H1 (cell line): ENCODE measurements around the gene CSF2. TPM values are rescaled to one million over a fixed set of nuclear protein-coding genes. Genes with fewer than 3 reads are reported as not detected.

Source experiments
- CTCF ChIA-PET: fragments of 300-600 bp; sonication (Branson Sonifier 250); formaldehyde crosslinking; loops from one replicate; lab custom pipeline; 2021; ENCODE audit not compliant: partially characterized antibody; lab: Charles Lee
- POLR2A ChIA-PET: fragments of 300-600 bp; sonication (Branson Sonifier 250); formaldehyde crosslinking; loops from one replicate; lab custom pipeline; 2021; ENCODE audit warnings: inconsistent platforms; ENCODE audit not compliant: partially characterized antibody; lab: Charles Lee
- DNase-seq, 2 experiments: peaks; one replicate each; pipeline versions ENCODE4 v3.0.0 to v3.0.0-alpha.2; 2010 to 2022; ENCODE audit warnings: low spot score in 2 of 2, low read depth in 1 of 2, mixed read lengths in 1 of 2
- FAIRE-seq: peaks from 2 replicates; lab custom pipeline; 2011; peaks lifted over from hg19 to GRCh38; lab: Jason Lieb, UNC
- H2AFZ ChIP-seq: 2 replicates; pipeline ENCODE4 v1.8.1; 2012; ENCODE audit warnings: low read length, inconsistent platforms
- H2AK5ac ChIP-seq: 2 replicates; pipeline ENCODE4 v1.6.1; 2013; ENCODE audit warnings: low read depth, low read length
- H2BK120ac ChIP-seq: replicated peaks from 2 replicates; pipeline ENCODE3; 2013; ENCODE audit warnings: low read depth, low read length, inconsistent platforms
- H2BK12ac ChIP-seq: 2 replicates; pipeline ENCODE4 v1.6.1; 2013; ENCODE audit warnings: low read depth, low read length
- H2BK15ac ChIP-seq: 2 replicates; pipeline ENCODE4 v1.6.1; 2013; ENCODE audit warnings: low read length
- H2BK20ac ChIP-seq: 2 replicates; pipeline ENCODE4 v1.6.1; 2013; ENCODE audit warnings: low read length
- H2BK5ac ChIP-seq: 2 replicates; pipeline ENCODE4 v1.6.1; 2013; ENCODE audit warnings: low read depth, low read length
- H3K14ac ChIP-seq: 2 replicates; pipeline ENCODE4 v1.6.1; 2013; ENCODE audit warnings: inconsistent platforms; ENCODE audit not compliant: insufficient read length
- H3K18ac ChIP-seq: 2 replicates; pipeline ENCODE4 v1.6.1; 2013; ENCODE audit warnings: low read length; ENCODE audit errors: extremely low read depth
- H3K23ac ChIP-seq: 2 replicates; pipeline ENCODE4 v1.6.1; 2013; ENCODE audit warnings: inconsistent platforms; ENCODE audit not compliant: insufficient read length
- H3K23me2 ChIP-seq: 2 replicates; pipeline ENCODE4 v1.6.1; 2013; ENCODE audit warnings: low read depth, low read length
- H3K27ac ChIP-seq: 2 replicates; pipeline ENCODE4 v1.6.1; 2011; ENCODE audit warnings: low read depth, low read length, inconsistent platforms
- H3K27me3 ChIP-seq, 4 experiments: replicated peaks in 1 of 4; 1 replicate in 1 of 4; 2 replicates in 3 of 4; pipeline versions ENCODE4 v1.6.1 to v1.8.1; 2011 to 2013; ENCODE audit warnings: low read length in 3 of 4, mild to moderate bottlenecking in 3 of 4, inconsistent platforms in 2 of 4, mixed read lengths in 2 of 4, moderate library complexity in 1 of 4; ENCODE audit not compliant: control insufficient read depth in 3 of 4, insufficient read depth in 3 of 4; ENCODE audit errors: extremely low read depth in 1 of 4
- H3K36me3 ChIP-seq, 4 experiments: 2 replicates each; pipeline versions ENCODE4 v1.6.1 to v1.8.1; 2011 to 2013; ENCODE audit warnings: mild to moderate bottlenecking in 4 of 4, low read length in 3 of 4, moderate library complexity in 2 of 4, control low read depth in 1 of 4, inconsistent platforms in 1 of 4; ENCODE audit not compliant: insufficient read depth in 4 of 4, control insufficient read depth in 2 of 4
- H3K4ac ChIP-seq: replicated peaks from 2 replicates; pipeline ENCODE3; 2013; ENCODE audit warnings: low read length, low read depth, mixed read lengths, inconsistent platforms; ENCODE audit not compliant: insufficient read length
- H3K4me1 ChIP-seq, 4 experiments: replicated peaks in 1 of 4; 1 replicate in 1 of 4; 2 replicates in 3 of 4; pipeline versions ENCODE4 v1.6.1 to v1.8.1; 2011 to 2013; ENCODE audit warnings: low read length in 3 of 4, inconsistent platforms in 2 of 4, mixed read lengths in 1 of 4; ENCODE audit not compliant: insufficient read depth in 4 of 4, control insufficient read depth in 3 of 4
- H3K4me2 ChIP-seq, 2 experiments: 2 replicates each; pipeline versions ENCODE4 v1.6.1 to v1.8.1; 2011 to 2013; ENCODE audit warnings: low read depth in 2 of 2, low read length in 2 of 2, control low read depth in 1 of 2, inconsistent platforms in 1 of 2, mild to moderate bottlenecking in 1 of 2; ENCODE audit not compliant: insufficient read depth in 1 of 2
- H3K4me3 ChIP-seq, 4 experiments: fragments of 200-600, 300-600 bp in 1 of 4; sonication (generic), shearing (Covaris generic), sonication (Bioruptor Twin) in 1 of 4; 2 replicates each; pipeline versions ENCODE4 v1.5.1 to v1.8.1; 2011 to 2016; ENCODE audit warnings: low read length in 4 of 4, low read depth in 3 of 4, control low read depth in 2 of 4, inconsistent platforms in 2 of 4, mild to moderate bottlenecking in 2 of 4, mixed read lengths in 1 of 4, moderate library complexity in 1 of 4; ENCODE audit not compliant: insufficient read depth in 2 of 4; ENCODE audit errors: extremely low read depth in 1 of 4
- H3K56ac ChIP-seq: replicated peaks from 2 replicates; pipeline ENCODE3; 2013; ENCODE audit warnings: low read depth, mild to moderate bottlenecking, mixed read lengths, low read length, inconsistent platforms; ENCODE audit not compliant: insufficient read length
- H3K79me1 ChIP-seq: 2 replicates; pipeline ENCODE4 v1.6.1; 2013; ENCODE audit warnings: low read depth, low read length, control low read depth
- H3K79me2 ChIP-seq, 2 experiments: 2 replicates each; pipeline versions ENCODE4 v1.6.1 to v1.8.1; 2012 to 2013; ENCODE audit warnings: low read length in 2 of 2, mild to moderate bottlenecking in 2 of 2, inconsistent platforms in 1 of 2; ENCODE audit not compliant: insufficient read depth in 2 of 2, control insufficient read depth in 1 of 2
- H3K9ac ChIP-seq, 4 experiments: replicated peaks in 1 of 4; 1 replicate in 1 of 4; 2 replicates in 3 of 4; pipeline versions ENCODE4 v1.6.1 to v1.8.1; 2011 to 2013; ENCODE audit warnings: low read depth in 3 of 4, low read length in 3 of 4, control low read depth in 2 of 4, mild to moderate bottlenecking in 2 of 4, moderate library complexity in 2 of 4, inconsistent platforms in 1 of 4; ENCODE audit errors: extremely low read depth in 1 of 4
- H3K9me3 ChIP-seq, 2 experiments: 2 replicates each; pipeline versions ENCODE4 v1.6.1 to v1.8.1; 2012 to 2013; ENCODE audit warnings: mild to moderate bottlenecking in 2 of 2, moderate library complexity in 2 of 2, control low read depth in 1 of 2, inconsistent platforms in 1 of 2, low read depth in 1 of 2, low read length in 1 of 2, mixed read lengths in 1 of 2; ENCODE audit not compliant: insufficient read depth in 2 of 2
- H4K20me1 ChIP-seq, 2 experiments: replicated peaks in 1 of 2; 2 replicates each; pipeline versions ENCODE3 to v1.8.1; 2011 to 2013; ENCODE audit warnings: inconsistent platforms in 2 of 2, low read length in 2 of 2, mild to moderate bottlenecking in 1 of 2; ENCODE audit not compliant: insufficient read depth in 2 of 2, control insufficient read depth in 1 of 2
- H4K5ac ChIP-seq: 2 replicates; pipeline ENCODE4 v1.6.1; 2013; ENCODE audit warnings: low read length, low read depth, mixed read lengths, inconsistent platforms; ENCODE audit not compliant: insufficient read length
- H4K8ac ChIP-seq: 2 replicates; pipeline ENCODE4 v1.8.0; 2013; ENCODE audit warnings: mild to moderate bottlenecking, moderate library complexity, low read length, inconsistent platforms; ENCODE audit not compliant: insufficient read depth; ENCODE audit errors: extremely low read depth
- H4K91ac ChIP-seq: replicated peaks from 2 replicates; pipeline ENCODE3; 2013; ENCODE audit warnings: low read length, mixed read lengths, inconsistent platforms; ENCODE audit not compliant: insufficient read length
- ATF2 ChIP-seq: IDR thresholded peaks from 2 replicates; pipeline ENCODE4 v1.6.1; 2012; ENCODE audit warnings: low read length, inconsistent platforms
- BACH1 ChIP-seq: IDR thresholded peaks from 2 replicates; pipeline ENCODE4 v1.6.1; 2012; ENCODE audit warnings: low read length, improper control_type of control experiment
- CREB1 ChIP-seq: IDR thresholded peaks from 2 replicates; pipeline ENCODE4 v1.6.1; 2012; ENCODE audit warnings: inconsistent platforms
- KDM4A ChIP-seq: IDR thresholded peaks from one replicate; pipeline ENCODE4 v1.7.1; 2012; ENCODE audit warnings: low read depth, mild to moderate bottlenecking, moderate library complexity, low read length, inconsistent platforms; ENCODE audit not compliant: severe bottlenecking
- NRF1 ChIP-seq: IDR thresholded peaks from 2 replicates; pipeline ENCODE4 v1.6.1; 2011; ENCODE audit warnings: mild to moderate bottlenecking, low read depth, low read length, improper control_type of control experiment
- RFX5 ChIP-seq: IDR thresholded peaks from 2 replicates; pipeline ENCODE4 v1.6.1; 2011; ENCODE audit warnings: low read depth, low read length, improper control_type of control experiment, borderline replicate concordance
- SP2 ChIP-seq: IDR thresholded peaks from 2 replicates; pipeline ENCODE4 v1.6.1; 2012; ENCODE audit warnings: mild to moderate bottlenecking, low read length, inconsistent platforms
- YY1 ChIP-seq: IDR thresholded peaks from 2 replicates; pipeline ENCODE4 v1.6.1; 2011; ENCODE audit warnings: low read depth, mild to moderate bottlenecking, low read length
- WGBS, 2 experiments: shearing (Covaris generic) in 1 of 2; methylation state at CpG; one replicate each; pipeline versions ENCODE4 v1.1.6 to v1.1.7; 2013 to 2015; ENCODE audit warnings: low lambda C conversion rate in 2 of 2, mixed read lengths in 2 of 2, inconsistent platforms in 1 of 2, low coverage in 1 of 2, missing lambda C conversion rate in 1 of 2; ENCODE audit not compliant: insufficient replicate concordance in 2 of 2, insufficient coverage in 1 of 2, insufficient read length in 1 of 2; ENCODE audit errors: extremely low coverage in 1 of 2, missing lambda C conversion rate in 1 of 2; 5-methylcytosine and 5-hydroxymethylcytosine counted together
- polyA plus RNA-seq, 7 experiments: library from polyadenylated mRNA; depleted of rRNA in 3 of 7; stranded (reverse) in 5 of 7; unstranded in 2 of 7; fragments of >200 nt in 5 of 7; fragments of 200-250 nt in 2 of 7; gene quantifications; 1 replicate in 5 of 7; 2 replicates in 1 of 7; 4 replicates in 1 of 7; pipeline versions ENCODE4 v1.2.1 to v1.2.3, GENCODE V29; 2011 to 2013; ENCODE audit warnings: missing spikeins in 2 of 7, mixed read lengths in 2 of 7
- total RNA-seq: library from RNA; stranded (reverse); fragmentation: NEBNext Ultra II Directional; extraction: Animal tissue kit (Norgen Biotek cat#: 25700); gene quantifications from 2 replicates; pipeline ENCODE4 v1.2.1, GENCODE V29; 2021

The CSF2 gene
- total and polyA plus RNA-seq, 2 of the 8 experiments (the other 6 are each of a cell fraction or from before 2014, with no cell fraction given), result not detected

- Histone ChIP-seq H3K14ac (no peak overlapping the region), H2BK20ac (no peak overlapping the region), H3K4me1 (no peaks in the 10 kb centered on the region), H3K9me3 (no peaks in the 10 kb centered on the region), H3K23me2 (no peaks in the 10 kb centered on the region), H3K79me2 (no peaks in the 10 kb centered on the region), H3K56ac (no peak overlapping the region), H4K5ac (no peak overlapping the region), H2BK15ac (no peak overlapping the region), H2AK5ac (no peak overlapping the region), H2AFZ (no peak overlapping the region), H2BK5ac (no peak overlapping the region), H3K23ac (no peak overlapping the region), H3K27ac (no peak overlapping the region), H3K18ac (no peak overlapping the region), H3K4ac (no peak overlapping the region), H2BK12ac (no peak overlapping the region), H3K79me1 (no peaks in the 10 kb centered on the region), H3K9ac (no peak overlapping the region), H4K8ac (no peak overlapping the region), H4K91ac (no peak overlapping the region), H3K4me3 (no peak overlapping the region), H2BK120ac (no peak overlapping the region), H3K36me3 (no peaks in the 10 kb centered on the region), H3K27me3 (no peaks in the 10 kb centered on the region), H4K20me1 (no peaks in the 10 kb centered on the region), H3K4me2 (no peak overlapping the region)
- CTCF ChIA-PET, result interaction anchor here (1.1 kb wide), 1 partner anchor 19 kb away, joined by 3 read pairs; no protein-coding TSS in a partner anchor
- TF ChIP-seq KDM4A (no peak), YY1 (no peak), BACH1 (no peak), CREB1 (no peak), ATF2 (no peak), RFX5 (no peak), NRF1 (no peak), SP2 (no peak)
- POLR2A ChIA-PET, result no interaction called here
- 88% methylated on average over 3 of the region's 3 CpGs; no CpG with 5 or more reads in 1 of the 2 experiments for WGBS, 2 experiments
- DNase-seq, result no peak
- FAIRE-seq, result no peak
Measured at GRCh38 chr5:132099905-132100304, 26.3 kb downstream of the CSF2 start.
